ENCODE results near the gene C13orf42.

The C13orf42 gene

DNA sequence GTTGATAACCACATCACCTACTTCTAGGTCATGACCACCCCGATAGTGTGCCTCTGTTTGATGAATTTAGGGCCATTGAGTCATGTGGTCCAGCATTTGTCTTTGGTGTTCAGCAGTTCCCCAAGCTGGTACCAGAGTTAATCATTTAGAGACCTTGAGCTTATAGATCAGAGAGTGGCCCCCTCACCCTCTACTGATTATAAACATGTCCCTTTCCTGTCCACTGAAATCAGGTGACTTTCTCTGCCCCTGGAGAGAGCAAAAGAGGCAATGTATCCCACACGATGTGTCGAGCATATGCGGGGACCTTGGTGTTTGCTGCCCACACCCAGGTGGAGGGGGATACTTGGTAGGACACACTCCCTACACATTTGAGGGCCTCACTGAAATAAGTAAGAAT, 46.3 kb downstream of the C13orf42 start:
- DNase-seq: no peak

DNA sequence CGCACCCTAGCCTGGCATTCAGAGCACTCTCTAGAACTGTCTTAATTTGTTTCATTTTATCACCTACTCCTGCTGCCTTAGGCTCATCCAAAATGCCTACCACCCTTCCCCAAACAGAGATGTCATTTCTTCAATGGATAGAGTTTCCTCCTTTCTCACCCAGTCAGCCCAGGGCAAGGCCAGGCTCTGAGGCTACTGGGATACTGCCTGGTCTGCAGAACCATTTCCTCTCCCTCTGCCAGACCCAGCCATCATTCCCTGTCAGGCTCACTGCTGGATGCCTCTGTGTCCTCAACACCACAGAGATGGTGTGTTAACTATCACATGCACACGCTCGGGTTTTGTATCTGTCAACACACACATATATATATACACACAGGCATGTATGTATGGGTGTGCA, 47.2 kb downstream of the C13orf42 start:
- no peak for DNase-seq

DNA sequence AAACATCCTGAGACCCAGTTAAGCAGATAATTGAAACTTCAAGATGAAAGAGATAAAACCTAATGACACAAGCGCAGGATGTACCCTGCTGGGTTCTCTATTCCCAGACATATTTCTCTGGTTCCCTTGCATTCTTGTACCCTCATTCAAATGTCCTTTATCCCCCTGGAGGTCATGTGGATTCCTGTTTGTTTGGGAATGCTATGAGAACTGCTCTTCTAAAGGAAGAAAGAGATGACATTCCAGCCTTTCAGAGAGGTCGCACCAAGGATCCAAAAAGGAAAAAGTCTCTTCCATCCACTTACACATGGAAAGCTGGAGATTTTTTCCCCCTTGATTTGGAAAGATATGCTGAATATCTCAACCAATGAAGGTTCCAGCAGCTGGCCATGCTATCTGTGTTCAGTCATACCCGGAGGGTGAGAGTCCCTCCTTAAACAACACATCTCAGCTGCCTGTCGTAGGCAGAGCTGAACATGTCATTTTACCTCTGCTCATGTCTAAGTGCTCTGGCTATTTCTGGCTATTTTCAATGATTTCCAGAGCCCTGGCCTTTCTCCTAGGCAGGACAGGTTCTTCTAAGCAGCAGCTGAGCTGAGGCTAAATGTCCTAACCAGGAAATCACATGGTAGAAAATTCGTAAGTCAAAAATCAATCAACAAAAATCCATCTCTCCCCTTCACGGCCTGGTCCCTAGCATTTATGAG, 52.5 kb downstream of the C13orf42 start:
- no peak for DNase-seq

DNA sequence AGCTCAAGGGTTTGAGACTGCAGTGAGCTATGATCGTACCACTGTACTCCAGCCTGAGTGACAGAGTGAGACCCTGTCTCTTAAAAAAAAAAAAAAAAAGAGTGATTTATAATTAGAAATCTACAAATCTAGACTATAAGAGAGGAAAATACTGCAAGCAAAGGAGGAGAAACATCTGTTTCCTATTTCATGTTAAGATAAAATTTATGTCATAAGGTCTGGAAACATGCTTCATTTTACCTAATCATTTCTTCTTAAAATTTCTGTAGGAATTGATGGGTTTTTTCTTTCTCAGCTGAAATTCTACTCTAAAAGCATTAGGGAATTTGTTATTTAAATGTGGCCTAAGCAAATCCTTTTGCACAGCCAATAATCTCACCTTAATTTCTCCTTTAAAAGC, 53.2 kb downstream of the C13orf42 start:
- DNase-seq: no peak

DNA sequence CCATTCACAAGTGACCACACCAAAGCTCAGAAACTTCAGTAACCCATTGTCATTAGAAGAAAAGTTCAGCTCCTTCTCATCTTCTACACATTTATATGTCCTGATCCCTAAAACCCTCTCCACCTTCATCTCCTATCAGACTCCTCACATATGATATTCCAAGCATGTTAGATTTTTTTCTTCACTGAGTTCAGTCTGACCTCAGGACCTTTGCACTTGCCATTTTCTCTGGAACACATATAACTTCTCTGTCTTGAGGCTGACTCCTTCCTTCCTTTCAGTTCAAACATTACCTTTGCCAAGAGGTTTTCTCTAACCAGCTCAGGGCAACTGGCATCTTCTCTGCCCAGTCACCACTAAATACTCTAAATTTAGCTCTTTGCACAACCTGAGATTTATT, 54.1 kb downstream of the C13orf42 start:
- no peak for DNase-seq

DNA sequence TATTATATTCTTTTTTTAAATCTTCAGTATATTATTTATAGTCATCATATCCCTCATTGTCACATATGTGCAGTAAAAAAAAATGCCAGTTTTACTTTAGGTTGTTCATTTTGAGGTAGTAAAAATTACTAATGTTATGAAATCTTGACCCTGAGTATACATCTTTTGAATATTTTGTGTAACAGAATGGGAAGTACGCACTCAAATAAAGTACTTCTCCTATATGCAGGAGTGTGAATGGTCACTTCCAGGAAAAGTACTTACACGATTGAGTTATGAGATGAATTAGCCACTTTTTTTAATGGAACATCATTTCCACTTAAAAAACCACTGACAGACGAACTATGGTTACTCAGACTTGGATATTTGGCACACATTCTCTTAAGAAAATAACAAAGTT, 58.5 kb downstream of the C13orf42 start:
- peak; percentile 60 for DNase-seq

DNA sequence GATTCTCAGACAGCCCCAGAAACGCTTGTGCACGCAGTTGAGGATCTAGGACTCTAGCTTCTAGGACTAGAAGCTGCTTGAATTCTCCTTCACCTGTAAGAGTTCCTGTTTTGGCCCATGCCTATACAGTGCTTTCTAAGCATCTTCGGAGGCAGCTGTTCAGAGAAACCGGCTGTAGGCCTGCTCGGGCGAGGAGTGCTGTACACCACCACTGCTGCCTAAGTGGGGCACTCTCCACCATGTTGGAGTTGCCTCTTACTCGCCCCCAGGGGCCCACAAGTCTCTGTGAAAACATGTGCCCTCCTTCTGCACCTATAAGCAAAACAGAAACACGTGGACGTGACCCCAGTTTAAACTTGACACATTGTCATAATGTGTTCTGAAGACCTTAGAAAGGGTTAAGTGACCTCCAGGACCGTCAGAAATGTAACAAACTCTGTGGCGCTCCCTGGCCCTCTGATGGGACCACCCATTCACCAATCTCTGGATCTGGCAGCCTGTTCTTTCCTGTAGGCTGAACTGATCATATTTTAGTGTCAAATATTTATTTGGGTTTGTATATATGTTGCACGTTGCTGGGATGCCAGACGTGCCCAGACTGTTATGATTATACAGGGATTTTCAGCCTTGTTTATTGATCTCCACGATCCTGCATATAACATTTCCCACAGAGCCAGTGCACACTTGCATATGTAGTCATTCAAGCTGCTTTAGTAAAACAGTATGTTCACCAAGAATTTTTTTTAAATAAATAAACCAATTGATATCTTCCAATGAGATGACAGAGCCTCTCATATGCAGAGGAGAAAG, 60.8 kb downstream of the C13orf42 start:
- DNase-seq: no peak

DNA sequence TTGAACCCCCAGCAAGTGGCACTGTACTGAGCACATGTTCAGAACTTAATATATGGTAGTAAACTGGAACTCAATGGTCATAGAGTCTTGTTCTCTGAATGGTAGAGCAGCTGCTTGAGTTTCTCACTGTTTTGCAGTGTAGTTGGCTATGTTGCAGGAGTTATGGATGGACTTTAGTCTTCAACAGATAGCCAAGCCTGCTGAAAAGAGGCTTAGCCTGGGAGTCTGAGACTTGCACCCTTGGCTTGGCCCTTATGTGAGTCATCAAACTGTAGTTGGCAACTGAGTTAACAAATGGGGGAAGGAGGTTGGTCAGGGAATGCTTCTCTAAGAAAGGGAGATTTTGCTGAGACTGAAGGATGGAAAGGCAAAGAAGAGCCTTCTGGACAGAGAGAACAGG, 62.5 kb downstream of the C13orf42 start:
- no peak for DNase-seq

DNA sequence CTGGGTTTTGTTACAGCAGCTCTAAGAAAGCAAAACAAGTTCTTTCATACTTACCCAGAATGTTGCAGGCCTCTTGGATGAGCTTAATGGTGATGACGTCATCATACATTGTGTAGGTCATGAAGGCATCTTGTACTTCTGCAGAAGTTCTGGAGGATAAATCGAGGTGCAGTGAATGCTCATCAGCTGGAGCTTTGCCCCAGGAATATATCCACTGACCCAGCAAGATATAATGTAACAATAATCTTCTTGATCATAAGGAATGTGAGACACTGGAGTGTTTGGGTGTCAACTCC, 63.0 kb downstream of the C13orf42 start:
- no peak for DNase-seq

DNA sequence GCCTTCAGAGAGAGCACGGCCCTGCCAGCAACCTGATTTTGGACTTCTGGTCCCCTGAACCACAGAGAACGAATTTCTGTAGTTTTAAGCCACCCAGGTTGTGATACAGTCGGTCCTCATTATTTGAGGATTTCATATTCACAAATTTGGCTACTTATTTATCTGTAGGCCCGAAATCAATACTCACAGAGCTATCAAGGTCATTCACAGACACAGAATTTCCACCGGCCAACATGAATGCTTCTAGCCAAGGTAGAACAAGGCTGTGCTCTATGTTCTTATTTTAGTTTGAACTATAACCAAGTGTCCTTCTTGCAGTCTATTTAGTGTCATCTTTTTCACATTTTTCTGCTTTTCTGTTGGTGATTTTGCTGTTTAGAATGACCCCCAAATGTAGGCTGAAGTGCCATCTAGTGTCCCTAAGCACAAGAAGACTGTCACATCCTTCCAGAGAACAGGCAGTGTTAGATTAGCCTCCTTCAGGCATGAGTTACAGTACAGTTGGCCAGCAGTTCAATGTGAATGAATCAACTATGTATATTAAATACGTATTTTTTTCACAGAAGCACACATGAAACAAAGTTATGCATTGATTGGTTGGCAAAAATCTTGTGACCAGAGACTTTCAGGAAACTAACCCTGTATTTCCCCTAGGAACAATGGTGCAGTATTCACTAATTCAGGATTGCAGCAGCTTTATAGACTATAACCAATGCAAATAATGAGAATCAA, 63.5 kb downstream of the C13orf42 start:
- no peak for DNase-seq

DNA sequence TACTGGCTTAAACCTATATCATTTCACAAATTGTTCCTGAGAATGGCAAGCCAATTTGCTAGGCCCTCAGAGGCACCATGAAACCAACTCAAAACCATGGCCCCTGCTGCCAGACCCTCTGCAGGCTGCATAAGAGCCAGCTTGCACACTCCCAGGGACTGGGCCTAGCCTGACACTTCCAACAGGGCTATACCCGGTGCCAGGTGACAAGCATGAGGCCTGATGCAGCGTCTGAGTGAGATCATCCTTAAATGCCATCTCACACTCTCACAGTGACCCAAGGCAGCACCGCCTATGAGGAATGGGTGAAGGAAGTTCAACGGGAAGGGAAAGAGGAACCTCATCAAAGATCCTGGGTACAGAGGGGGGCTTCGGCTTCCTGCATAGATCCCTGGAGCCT, 65.6 kb downstream of the C13orf42 start:
- peak; percentile 35 for DNase-seq

DNA sequence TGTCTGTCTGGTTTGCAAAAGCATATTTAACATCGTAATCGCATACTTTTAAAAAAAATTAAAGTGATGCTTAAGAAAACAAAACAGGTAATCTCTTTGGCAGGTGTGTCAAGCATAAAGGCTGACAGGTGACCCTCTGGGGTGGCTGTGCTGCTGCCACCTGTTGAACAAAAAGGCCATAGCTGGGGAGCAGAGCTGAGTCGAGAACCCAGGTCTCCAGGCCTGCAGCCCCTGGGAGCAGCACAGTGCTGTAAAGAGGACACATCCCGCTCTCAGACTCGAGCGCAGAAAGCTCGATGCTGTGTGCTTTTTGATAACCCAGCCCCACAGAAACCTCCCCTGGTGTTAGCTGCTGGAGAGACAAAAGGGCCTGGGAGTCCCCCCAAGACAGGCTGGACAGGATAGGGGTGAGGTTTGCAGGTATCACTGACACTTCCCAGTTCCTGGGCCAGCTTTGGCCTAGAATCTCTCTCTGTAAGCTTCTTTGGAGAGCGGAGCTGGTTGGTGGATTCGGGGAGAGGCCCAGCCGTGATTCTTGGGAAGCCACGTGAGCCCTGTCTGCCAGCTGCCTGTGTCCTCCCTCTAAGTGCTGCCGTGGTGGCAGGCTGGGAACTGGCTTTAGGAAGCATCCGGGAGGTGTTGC, 66.9 kb downstream of the C13orf42 start:
- no peak for DNase-seq

DNA sequence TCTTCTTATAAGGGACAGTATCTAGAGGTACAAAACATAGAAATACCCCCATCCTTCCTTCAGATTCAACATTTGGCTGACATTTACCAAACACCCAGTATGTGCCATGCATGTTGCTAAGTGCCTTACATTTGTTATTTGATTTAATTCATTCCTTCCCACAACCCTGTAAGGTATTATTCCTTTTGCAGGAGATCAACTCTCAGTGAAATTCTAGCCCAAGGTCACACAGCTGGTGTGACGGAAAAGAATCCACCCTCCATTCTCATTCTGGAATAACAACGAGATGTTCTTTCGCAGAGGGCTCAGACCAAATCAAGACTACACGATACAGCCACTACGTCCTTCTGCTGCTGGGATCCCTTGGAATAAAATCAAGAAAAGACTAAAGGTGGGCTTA, 67.8 kb downstream of the C13orf42 start:
- DNase-seq: no peak

DNA sequence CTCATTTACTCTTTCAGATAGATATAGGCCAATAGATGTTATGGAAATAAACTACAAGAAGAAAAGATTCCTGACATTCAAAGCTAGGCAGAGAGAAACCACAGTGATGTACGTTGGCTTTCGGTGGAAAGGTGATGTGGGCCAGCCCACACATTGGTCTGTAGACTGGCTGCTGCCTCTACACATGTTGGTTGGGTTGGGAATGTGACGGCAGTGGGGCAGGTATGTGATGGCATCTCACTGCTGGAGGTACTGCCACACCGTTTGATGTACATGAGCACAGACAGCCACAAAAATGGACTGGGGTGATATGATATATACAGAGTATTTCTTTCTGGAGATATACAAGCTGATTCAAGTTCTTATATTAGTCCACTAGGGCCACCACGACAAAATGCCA, 69.4 kb downstream of the C13orf42 start:
- DNase-seq: no peak

DNA sequence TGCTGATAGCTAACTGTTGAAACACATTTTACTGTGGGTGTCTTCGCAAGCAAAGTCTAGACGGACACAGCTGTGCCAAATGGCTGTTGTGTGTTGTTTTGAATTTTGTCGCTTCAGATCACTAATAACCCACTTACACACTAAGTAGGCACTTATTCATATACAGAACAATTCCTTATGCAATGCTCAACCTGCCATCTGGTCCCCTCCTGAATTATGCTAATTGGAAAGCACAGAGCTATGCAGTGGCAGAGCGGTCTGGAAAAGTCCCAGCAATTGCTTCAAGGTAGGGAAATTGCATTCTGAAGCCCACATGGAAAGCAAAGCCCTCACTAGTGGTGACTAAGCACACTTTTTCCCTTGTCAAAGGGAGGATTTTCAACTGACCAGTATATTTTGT, 69.9 kb downstream of the C13orf42 start:
- DNase-seq: no peak

DNA sequence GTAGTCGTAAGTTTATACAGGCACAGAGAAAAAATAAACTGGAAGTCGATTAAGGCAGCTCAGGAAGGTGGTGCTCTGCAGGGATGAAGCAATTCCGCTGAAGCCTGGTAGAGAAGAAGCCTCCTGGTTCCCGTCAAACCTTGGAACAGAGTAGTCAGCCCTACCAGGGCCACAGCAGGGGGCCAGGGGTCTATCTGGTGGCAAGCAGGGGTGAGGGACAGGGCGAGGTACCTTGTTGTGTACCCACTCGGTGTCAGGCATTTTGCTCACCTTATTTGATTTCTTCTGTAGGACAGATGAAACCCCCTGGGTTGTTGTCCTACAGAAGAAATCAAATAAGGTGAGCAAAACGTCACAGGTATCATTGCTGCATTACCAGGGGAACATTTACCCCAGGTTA, 70.6 kb downstream of the C13orf42 start:
- no peak for DNase-seq

DNA sequence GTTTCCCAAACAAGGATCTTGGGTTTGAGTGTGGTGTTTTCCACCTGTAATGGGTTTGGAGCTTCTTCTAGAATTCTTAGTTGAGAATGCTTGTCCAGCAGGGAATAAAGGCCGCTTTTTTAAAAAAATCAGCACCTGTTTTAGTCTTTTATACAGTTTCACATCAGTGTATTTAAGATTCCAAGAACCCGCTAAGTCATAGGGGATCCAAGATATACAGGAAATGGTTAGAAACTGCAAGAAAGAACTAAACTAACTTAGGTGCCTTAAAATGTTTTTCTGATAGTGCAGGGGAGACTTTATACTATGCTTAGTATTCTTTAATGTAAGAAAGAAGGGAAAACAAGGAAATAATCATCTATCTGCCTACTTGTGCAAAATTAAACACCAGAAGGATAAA, 74.7 kb downstream of the C13orf42 start:
- no peak for DNase-seq

DNA sequence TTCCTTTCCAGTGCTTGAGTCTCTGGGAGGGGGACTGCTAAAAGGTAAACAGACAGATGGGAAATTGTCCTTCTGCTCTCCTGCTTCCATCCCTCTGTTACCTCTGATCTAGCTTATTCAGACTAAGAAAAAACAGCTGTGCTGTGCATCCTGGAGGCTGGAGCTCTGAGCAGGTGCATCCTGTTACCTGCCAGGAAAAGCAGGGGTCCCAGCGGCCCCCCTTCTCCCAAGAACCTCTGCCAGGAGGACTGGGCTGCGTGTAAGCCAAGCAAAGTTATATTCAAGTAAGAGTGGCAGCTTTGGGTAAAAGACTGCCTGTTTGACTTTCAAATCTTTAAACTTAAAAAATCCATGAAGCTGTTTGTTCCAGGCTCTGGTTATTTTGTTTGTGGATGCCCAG, 75.1 kb downstream of the C13orf42 start:
- no peak for DNase-seq

DNA sequence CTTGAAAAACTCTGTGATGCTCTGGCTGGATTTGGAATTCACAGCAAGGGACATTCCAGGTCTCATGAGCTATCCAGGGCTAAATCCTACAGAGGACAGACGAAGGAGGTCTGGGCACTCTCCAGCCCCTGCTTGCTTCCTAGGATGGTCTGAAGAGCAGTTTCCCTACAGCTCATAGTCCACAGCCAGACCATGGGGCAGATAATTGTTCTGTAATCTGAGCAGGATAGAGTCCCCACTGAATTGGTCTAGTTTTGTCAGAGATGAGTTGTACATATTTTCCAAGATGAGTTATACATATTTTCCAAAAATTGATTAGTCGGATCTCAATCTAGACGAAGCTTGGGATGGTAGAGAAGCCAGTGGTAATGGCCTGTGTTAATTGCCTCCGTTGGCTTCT, 75.6 kb downstream of the C13orf42 start:
- no peak for DNase-seq

DNA sequence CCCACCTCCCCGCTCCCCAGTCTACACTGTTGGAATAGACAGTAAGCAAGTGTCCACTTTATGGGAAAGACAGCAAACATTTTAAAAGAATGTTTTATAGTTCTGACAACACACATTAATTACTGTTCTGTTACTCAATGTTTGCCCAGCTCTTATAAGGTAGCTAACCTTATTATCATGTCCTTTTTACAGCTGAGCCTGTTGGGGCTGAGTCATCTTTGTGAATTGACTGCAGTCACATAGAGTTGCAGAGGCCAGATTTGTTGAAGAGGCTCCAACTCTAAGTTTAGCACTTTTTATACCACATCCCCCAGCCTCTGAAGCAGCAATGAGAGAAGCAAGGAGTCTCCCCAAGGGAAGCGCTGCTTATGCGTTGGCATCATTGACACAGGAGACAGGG, 76.2 kb downstream of the C13orf42 start:
- no peak for DNase-seq

DNA sequence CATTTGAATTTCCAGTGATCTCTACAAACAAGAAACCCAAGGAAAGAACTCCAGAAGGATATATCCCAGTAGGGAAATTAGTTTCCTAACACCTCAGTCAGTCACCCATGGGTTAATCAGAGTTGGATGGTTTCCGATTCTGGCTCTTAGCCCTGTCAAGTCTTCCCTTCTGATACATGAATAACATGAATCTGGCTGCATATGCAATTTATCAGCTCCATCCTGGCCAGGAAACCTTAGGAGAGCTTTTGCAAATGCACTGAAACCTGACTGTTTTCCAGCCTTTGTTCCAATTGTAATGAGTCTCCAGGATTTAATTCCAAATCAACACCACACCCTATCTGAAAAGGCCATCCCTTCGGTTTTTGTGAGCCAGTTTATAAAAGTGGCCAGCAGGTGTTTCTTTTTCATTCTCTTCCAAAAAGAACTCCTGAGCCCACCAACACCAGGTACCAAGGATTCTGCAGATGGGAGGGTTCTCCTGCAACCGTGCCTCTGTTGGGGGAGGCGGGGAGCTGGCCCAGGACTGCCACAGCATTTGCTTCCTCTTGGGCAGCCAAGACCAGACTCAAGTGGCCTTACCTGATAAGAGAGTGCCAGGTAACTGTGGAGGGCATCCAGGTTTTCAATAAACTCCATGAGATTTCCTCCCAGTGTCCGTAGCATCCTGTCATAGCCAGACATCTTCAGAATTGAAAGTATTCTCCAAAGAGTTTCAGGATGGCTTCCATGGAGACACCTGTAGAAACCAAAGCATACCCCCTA, 77.5 kb downstream of the C13orf42 start:
- DNase-seq: no peak

DNA sequence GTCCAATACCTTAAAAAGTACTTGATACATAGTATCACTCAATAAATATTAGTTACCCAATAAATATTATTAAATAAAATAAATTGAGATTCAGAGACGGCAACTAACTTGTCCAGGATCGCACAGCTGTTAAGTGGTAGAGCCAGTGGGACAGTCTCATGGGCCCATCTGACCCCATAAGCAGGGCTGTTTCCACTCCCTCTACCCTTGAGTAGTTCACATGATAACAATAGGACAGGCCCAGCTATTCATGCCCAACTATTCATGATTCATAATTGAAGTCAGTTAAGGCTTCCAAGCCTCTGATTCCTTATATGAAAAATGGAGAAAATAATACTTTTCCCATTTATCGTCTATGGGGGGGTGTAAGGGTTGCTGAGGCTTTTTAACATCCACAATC, 78.2 kb downstream of the C13orf42 start:
- no peak for DNase-seq

Measured in inflammatory macrophage treated with lipopolysaccharide for 4 hours (primary cell).